GM23338 (cell line): ENCODE data around the gene PLAAT2. TPM values are rescaled to one million over a fixed set of nuclear protein-coding genes. Genes with fewer than 3 reads are reported as not detected.

Experiments used
- ATAC-seq: fragments of 200-7000 bp; cut with Tn5 transposase; 3 replicates; pipeline ENCODE4 v1.9.1; 2020
- DNase-seq: peaks from one replicate; pipeline ENCODE4 v3.0.0-alpha.2; 2015; ENCODE audit warnings: low spot score
- H2AFZ ChIP-seq: fragments of 200-600 bp; sonication (generic); 2 replicates; pipeline ENCODE4 v1.8.0; 2016; ENCODE audit warnings: antibody characterized with exemption, mild to moderate bottlenecking, moderate library complexity
- H3F3A ChIP-seq: fragments of 200-600 bp; sonication (generic); replicated peaks from 2 replicates; pipeline ENCODE4 v1.8.0; 2017; ENCODE audit warnings: antibody characterized with exemption, mixed run types, low read depth
- H3K27ac ChIP-seq: fragments of 200-600 bp; sonication (generic); 2 replicates; pipeline ENCODE4 v1.6.1; 2016; ENCODE audit warnings: low read depth
- H3K27me3 ChIP-seq: fragments of 200-600 bp; sonication (generic); 2 replicates; pipeline ENCODE4 v1.8.0; 2016; ENCODE audit warnings: mild to moderate bottlenecking, mixed run types, moderate library complexity; ENCODE audit not compliant: insufficient read depth
- H3K36me3 ChIP-seq: fragments of 200-600 bp; sonication (generic); 2 replicates; pipeline ENCODE4 v1.8.0; 2016; ENCODE audit warnings: mild to moderate bottlenecking; ENCODE audit not compliant: insufficient read depth
- H3K4me1 ChIP-seq: fragments of 200-600 bp; sonication (generic); 2 replicates; pipeline ENCODE4 v1.8.0; 2016; ENCODE audit warnings: mild to moderate bottlenecking, moderate library complexity; ENCODE audit not compliant: insufficient read depth
- H3K4me2 ChIP-seq: fragments of 200-600 bp; sonication (generic); 2 replicates; pipeline ENCODE4 v1.7.1; 2017; ENCODE audit warnings: mixed run types
- H3K4me3 ChIP-seq: fragments of 200-600 bp; sonication (generic); 2 replicates; pipeline ENCODE4 v1.6.1; 2016; ENCODE audit warnings: mixed run types
- H3K79me2 ChIP-seq: fragments of 200-600 bp; sonication (generic); replicated peaks from 2 replicates; pipeline ENCODE4 v1.8.0; 2017; ENCODE audit warnings: mild to moderate bottlenecking; ENCODE audit not compliant: insufficient read depth
- H3K9me2 ChIP-seq: fragments of 200-600 bp; sonication (generic); 2 replicates; pipeline ENCODE4 v1.8.0; 2017; ENCODE audit not compliant: insufficient read depth
- H4K20me1 ChIP-seq: fragments of 200-600 bp; sonication (generic); replicated peaks from 2 replicates; pipeline ENCODE4 v1.8.0; 2017; ENCODE audit warnings: mild to moderate bottlenecking; ENCODE audit not compliant: insufficient read depth
- H3K27ac Mint-ChIP-seq: 2 replicates; pipeline ENCODE4 v1.8.0; 2020; ENCODE audit warnings: inconsistent platforms, mild to moderate bottlenecking, moderate library complexity, mixed read lengths
- H3K27me3 Mint-ChIP-seq: 3 replicates; pipeline ENCODE4 v1.8.0; 2022; ENCODE audit warnings: low read depth, mild to moderate bottlenecking, moderate library complexity, mixed read lengths, inconsistent platforms; ENCODE audit not compliant: insufficient read depth, poor library complexity
- H3K36me3 Mint-ChIP-seq: 3 replicates; pipeline ENCODE4 v1.8.0; 2021; ENCODE audit warnings: low read depth, mild to moderate bottlenecking, inconsistent platforms, moderate library complexity, mixed read lengths
- H3K4me1 Mint-ChIP-seq: 3 replicates; pipeline ENCODE4 v1.8.0; 2020; ENCODE audit warnings: mild to moderate bottlenecking, inconsistent platforms, mixed read lengths
- H3K4me3 Mint-ChIP-seq: 3 replicates; pipeline ENCODE4 v1.8.0; 2021; ENCODE audit warnings: moderate library complexity, mild to moderate bottlenecking, inconsistent platforms, mixed read lengths
- H3K9me3 Mint-ChIP-seq: 3 replicates; pipeline ENCODE4 v1.8.0; 2020; ENCODE audit warnings: moderate library complexity, mild to moderate bottlenecking, inconsistent platforms, mixed read lengths
- CTCF ChIP-seq, 2 experiments: fragments of 200-600 bp in 1 of 2; sonication (generic) in 1 of 2; conservative IDR thresholded peaks; 2 replicates each; pipeline versions ENCODE4 v1.5.1 to v1.6.1; 2016 to 2017; ENCODE audit warnings: antibody characterized with exemption in 2 of 2, low read depth in 2 of 2, mild to moderate bottlenecking in 2 of 2, moderate library complexity in 1 of 2
- EZH2phosphoT487 ChIP-seq: fragments of 200-600 bp; sonication (generic); IDR thresholded peaks from one replicate; pipeline ENCODE4 v1.8.1; 2018; ENCODE audit warnings: antibody characterized with exemption; ENCODE audit not compliant: unreplicated experiment
- JUNB ChIP-seq: IDR thresholded peaks from one replicate; pipeline ENCODE4 v1.6.1; 2016; ENCODE audit warnings: antibody characterized with exemption; ENCODE audit not compliant: unreplicated experiment
- NANOG ChIP-seq: IDR thresholded peaks from 2 replicates; pipeline ENCODE4 v1.6.1; 2016; ENCODE audit warnings: antibody characterized with exemption, borderline replicate concordance
- POLR2AphosphoS5 ChIP-seq: IDR thresholded peaks from 2 replicates; pipeline ENCODE4 v1.6.1; 2016; ENCODE audit warnings: antibody characterized with exemption, low read depth
- ZNF114 ChIP-seq: fragments of 250-450 bp; sonication (Bioruptor Pico); IDR thresholded peaks from 2 replicates; pipeline ENCODE4 v1.5.0; 2020; ENCODE audit warnings: mild to moderate bottlenecking, moderate library complexity
- ZNF331 ChIP-seq: fragments of 250-450 bp; sonication (Bioruptor Pico); IDR thresholded peaks from 2 replicates; pipeline ENCODE4 v1.5.0; 2020; ENCODE audit warnings: low read depth, mild to moderate bottlenecking, moderate library complexity
- polyA plus RNA-seq: library from polyadenylated mRNA; unstranded; fragments of >200 nt; fragmentation: Nextera tagmentation; extraction: Ambion mirVana; gene quantifications from 2 replicates; pipeline ENCODE4 v1.2.1, GENCODE V29; 2016
- total RNA-seq: library from RNA; depleted of rRNA; stranded (reverse); fragments of >200 nt; shearing (Covaris generic); gene quantifications from 2 replicates; pipeline ENCODE4 v1.2.3, GENCODE V29; 2014
- TF ChIP-seq, protein P1 (sequence below): IDR thresholded peaks from 2 replicates; pipeline ENCODE4 v1.6.1; 2016; ENCODE audit warnings: antibody characterized with exemption
- TF ChIP-seq, protein P2 (sequence below): fragments of 250-450 bp; sonication (Bioruptor Pico); IDR thresholded peaks from 2 replicates; pipeline ENCODE4 v1.5.0; 2020; ENCODE audit warnings: mild to moderate bottlenecking, moderate library complexity

PLAAT2 gene
- total and polyA plus RNA-seq, 2 experiments from 2014 or later = 0.66 to 0.78 TPM

- Histone ChIP-seq H3K4me2 (no peak overlapping the region), H2AFZ (no peak overlapping the region), H3K79me2 (peaks cover 13% of the 10 kb centered on the region), H4K20me1 (no peaks in the 10 kb centered on the region), H3K4me3 (no peak overlapping the region), H3K36me3 (peaks cover 58% of the 10 kb centered on the region), H3K27ac (peak overlapping the region; percentile 60), H3K9me2 (no peaks in the 10 kb centered on the region), H3K4me1 (0 out of 2 replicates have a peak, but pooled peaks cover 6% of the 10 kb centered on the region), H3K27me3 (no peaks in the 10 kb centered on the region), H3F3A (peaks cover 3% of the 10 kb centered on the region)
- Mint-ChIP-seq H3K36me3 (peaks cover 81% of the 10 kb centered on the region), H3K27ac (no peak overlapping the region), H3K4me1 (no peaks in the 10 kb centered on the region; the same call in 2 of the 3 replicates), H3K9me3 (peaks cover 43% of the 10 kb centered on the region), H3K4me3 (no peak overlapping the region), H3K27me3 (no peaks in the 10 kb centered on the region)
- no peak for DNase-seq
- no peak for ATAC-seq
- TF ChIP-seq EZH2phosphoT487 (no peak), POLR2AphosphoS5 (no peak), NANOG (no peak), CTCF (conservative IDR thresholded peaks at IDR 0.05; ENCODE audit: low read depth in 2 of 2) (no peak), JUNB (no peak), ZNF331 (CRISPR knock-in tag) (no peak), ZNF114 (no peak)
- TF ChIP-seq, protein P1, sequence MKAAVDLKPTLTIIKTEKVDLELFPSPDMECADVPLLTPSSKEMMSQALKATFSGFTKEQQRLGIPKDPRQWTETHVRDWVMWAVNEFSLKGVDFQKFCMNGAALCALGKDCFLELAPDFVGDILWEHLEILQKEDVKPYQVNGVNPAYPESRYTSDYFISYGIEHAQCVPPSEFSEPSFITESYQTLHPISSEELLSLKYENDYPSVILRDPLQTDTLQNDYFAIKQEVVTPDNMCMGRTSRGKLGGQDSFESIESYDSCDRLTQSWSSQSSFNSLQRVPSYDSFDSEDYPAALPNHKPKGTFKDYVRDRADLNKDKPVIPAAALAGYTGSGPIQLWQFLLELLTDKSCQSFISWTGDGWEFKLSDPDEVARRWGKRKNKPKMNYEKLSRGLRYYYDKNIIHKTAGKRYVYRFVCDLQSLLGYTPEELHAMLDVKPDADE = no peak
- TF ChIP-seq, protein P2, sequence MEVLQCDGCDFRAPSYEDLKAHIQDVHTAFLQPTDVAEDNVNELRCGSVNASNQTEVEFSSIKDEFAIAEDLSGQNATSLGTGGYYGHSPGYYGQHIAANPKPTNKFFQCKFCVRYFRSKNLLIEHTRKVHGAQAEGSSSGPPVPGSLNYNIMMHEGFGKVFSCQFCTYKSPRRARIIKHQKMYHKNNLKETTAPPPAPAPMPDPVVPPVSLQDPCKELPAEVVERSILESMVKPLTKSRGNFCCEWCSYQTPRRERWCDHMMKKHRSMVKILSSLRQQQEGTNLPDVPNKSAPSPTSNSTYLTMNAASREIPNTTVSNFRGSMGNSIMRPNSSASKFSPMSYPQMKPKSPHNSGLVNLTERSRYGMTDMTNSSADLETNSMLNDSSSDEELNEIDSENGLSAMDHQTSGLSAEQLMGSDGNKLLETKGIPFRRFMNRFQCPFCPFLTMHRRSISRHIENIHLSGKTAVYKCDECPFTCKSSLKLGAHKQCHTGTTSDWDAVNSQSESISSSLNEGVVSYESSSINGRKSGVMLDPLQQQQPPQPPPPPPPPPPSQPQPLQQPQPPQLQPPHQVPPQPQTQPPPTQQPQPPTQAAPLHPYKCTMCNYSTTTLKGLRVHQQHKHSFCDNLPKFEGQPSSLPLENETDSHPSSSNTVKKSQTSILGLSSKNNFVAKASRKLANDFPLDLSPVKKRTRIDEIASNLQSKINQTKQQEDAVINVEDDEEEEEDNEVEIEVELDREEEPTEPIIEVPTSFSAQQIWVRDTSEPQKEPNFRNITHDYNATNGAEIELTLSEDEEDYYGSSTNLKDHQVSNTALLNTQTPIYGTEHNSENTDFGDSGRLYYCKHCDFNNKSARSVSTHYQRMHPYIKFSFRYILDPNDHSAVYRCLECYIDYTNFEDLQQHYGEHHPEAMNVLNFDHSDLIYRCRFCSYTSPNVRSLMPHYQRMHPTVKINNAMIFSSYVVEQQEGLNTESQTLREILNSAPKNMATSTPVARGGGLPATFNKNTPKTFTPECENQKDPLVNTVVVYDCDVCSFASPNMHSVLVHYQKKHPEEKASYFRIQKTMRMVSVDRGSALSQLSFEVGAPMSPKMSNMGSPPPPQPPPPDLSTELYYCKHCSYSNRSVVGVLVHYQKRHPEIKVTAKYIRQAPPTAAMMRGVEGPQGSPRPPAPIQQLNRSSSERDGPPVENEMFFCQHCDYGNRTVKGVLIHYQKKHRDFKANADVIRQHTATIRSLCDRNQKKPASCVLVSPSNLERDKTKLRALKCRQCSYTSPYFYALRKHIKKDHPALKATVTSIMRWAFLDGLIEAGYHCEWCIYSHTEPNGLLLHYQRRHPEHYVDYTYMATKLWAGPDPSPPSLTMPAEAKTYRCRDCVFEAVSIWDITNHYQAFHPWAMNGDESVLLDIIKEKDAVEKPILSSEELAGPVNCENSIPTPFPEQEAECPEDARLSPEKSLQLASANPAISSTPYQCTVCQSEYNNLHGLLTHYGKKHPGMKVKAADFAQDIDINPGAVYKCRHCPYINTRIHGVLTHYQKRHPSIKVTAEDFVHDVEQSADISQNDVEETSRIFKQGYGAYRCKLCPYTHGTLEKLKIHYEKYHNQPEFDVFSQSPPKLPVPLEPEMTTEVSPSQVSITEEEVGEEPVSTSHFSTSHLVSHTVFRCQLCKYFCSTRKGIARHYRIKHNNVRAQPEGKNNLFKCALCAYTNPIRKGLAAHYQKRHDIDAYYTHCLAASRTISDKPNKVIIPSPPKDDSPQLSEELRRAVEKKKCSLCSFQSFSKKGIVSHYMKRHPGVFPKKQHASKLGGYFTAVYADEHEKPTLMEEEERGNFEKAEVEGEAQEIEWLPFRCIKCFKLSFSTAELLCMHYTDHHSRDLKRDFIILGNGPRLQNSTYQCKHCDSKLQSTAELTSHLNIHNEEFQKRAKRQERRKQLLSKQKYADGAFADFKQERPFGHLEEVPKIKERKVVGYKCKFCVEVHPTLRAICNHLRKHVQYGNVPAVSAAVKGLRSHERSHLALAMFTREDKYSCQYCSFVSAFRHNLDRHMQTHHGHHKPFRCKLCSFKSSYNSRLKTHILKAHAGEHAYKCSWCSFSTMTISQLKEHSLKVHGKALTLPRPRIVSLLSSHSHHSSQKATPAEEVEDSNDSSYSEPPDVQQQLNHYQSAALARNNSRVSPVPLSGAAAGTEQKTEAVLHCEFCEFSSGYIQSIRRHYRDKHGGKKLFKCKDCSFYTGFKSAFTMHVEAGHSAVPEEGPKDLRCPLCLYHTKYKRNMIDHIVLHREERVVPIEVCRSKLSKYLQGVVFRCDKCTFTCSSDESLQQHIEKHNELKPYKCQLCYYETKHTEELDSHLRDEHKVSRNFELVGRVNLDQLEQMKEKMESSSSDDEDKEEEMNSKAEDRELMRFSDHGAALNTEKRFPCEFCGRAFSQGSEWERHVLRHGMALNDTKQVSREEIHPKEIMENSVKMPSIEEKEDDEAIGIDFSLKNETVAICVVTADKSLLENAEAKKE (CRISPR knock-in tag) = no peak
These were observed 20.1 kb upstream of the PLAAT2 start for GRCh38 chr11:63583357-63583677.
